HFF-Myc (cell line): ENCODE results near the gene ZNF141.

Experiments
- DNase-seq: peaks from one replicate; pipeline ENCODE4 v3.0.0-alpha.2; 2011; ENCODE audit warnings: low read depth; ENCODE audit errors: extremely low read depth
- H3K4me3 ChIP-seq: replicated peaks from 2 replicates; pipeline ENCODE4 v1.5.1; 2011; ENCODE audit warnings: low read depth, mild to moderate bottlenecking, control low read depth, low read length
- CTCF ChIP-seq: IDR thresholded peaks from 2 replicates; pipeline ENCODE4 v1.5.1; 2012; ENCODE audit warnings: mild to moderate bottlenecking, low read depth, low read length, control low read depth; ENCODE audit errors: missing control alignments

ZNF141 gene

DNA sequence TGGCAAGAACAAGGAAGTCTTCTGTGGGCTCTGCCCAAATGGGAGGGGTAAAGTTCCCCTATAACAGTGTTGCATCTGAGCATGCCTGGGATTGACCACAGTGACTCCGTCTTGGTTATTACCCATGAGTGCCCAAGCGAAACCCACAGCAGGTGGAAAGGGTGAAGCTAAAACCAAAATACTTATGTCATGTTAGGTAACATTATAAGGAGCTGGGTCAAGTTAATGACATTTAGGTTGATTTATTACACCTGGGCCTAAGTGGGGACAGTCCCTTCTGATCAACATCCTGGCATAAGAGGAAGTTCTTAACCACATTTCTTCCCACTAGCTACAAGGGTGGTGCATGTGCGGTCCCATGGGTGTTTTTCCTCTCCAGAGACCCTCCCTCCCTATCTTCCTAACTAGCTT lies 31.1 kb upstream of the ZNF141 start:
- no peak for DNase-seq

GRCh38 chr4:309807-310206 lies 27.8 kb upstream of the ZNF141 start:
- H3K4me3 ChIP-seq = no peak overlapping the region
- TF ChIP-seq CTCF = no peak
- DNase-seq = no peak

More for the DNA sequence above, 31.1 kb upstream of the ZNF141 start:
- TF ChIP-seq CTCF = no peak
- no peak overlapping the region for H3K4me3 ChIP-seq

GRCh38 chr4:314296-314903 lies 23.2 kb upstream of the ZNF141 start:
- no peak for TF ChIP-seq CTCF
- DNase-seq = no peak
- H3K4me3 ChIP-seq = no peak overlapping the region

- H3K4me3 ChIP-seq = no peak overlapping the region
- no peak for DNase-seq
- no peak for TF ChIP-seq CTCF
Observed at GRCh38 chr4:328729-329128, 8.9 kb upstream of the ZNF141 start.

- H3K4me3 ChIP-seq = no peak overlapping the region
- no peak for TF ChIP-seq CTCF
- no peak for DNase-seq
Observed at GRCh38 chr4:335515-335914, 2.1 kb upstream of the ZNF141 start.

- no peak for TF ChIP-seq CTCF
- peak overlapping the region; percentile 88 for H3K4me3 ChIP-seq
- no peak for DNase-seq
Observed at GRCh38 chr4:336099-336892, 1.3 kb upstream of the ZNF141 start.
